ENCODE measurements around the gene ACP4.

ACP4 gene

GRCh38 chr19:50832666-50833065 is 42.5 kb downstream of the ACP4 start:
- TF ChIP-seq NFIC (IDR thresholded peaks at IDR 0.05), result no peak
- TF ChIP-seq MAX (IDR thresholded peaks at IDR 0.05), result no peak
- no peak for TF ChIP-seq USF1 (IDR thresholded peaks at IDR 0.05)
- no peak for TF ChIP-seq CREB1 (IDR thresholded peaks at IDR 0.05; ENCODE audit: low read depth)
- TF ChIP-seq TCF12 (IDR thresholded peaks at IDR 0.05; ENCODE audit: low read depth), result no peak
- TF ChIP-seq REST (IDR thresholded peaks at IDR 0.05; ENCODE audit: low read depth), result no peak
- no peak for TF ChIP-seq EGR1 (IDR thresholded peaks at IDR 0.05)
- no peak for TF ChIP-seq CEBPB (IDR thresholded peaks at IDR 0.05)
- no peak for TF ChIP-seq TAF1 (IDR thresholded peaks at IDR 0.05; ENCODE audit: low read depth)
- no peak for TF ChIP-seq TEAD4 (IDR thresholded peaks at IDR 0.05)
- no peak for TF ChIP-seq YY1 (IDR thresholded peaks at IDR 0.05; ENCODE audit: low read depth)
- TF ChIP-seq EP300 (IDR thresholded peaks at IDR 0.05; ENCODE audit: borderline replicate concordance), result no peak
- TF ChIP-seq RAD21 (IDR thresholded peaks at IDR 0.05; ENCODE audit: low read depth), result no peak
- TF ChIP-seq ZBTB7A (IDR thresholded peaks at IDR 0.05; ENCODE audit: low read depth), result no peak
- no peak for TF ChIP-seq FOXM1 (IDR thresholded peaks at IDR 0.05; ENCODE audit: borderline replicate concordance, low read depth)

GRCh38 chr19:50833117-50833801 is 43.0 kb downstream of the ACP4 start, which contains the start of gene KLK15:
KLK15 (minus strand) TSS chr19:50833574; CDS start chr19:50831492, 2,082 bp downstream.
- TF ChIP-seq FOXM1 (IDR thresholded peaks at IDR 0.05; ENCODE audit: borderline replicate concordance, low read depth), result no peak

GRCh38 chr19:50833802-50834167 is 43.6 kb downstream of the ACP4 start:
- TF ChIP-seq MAX (IDR thresholded peaks at IDR 0.05), result no peak
- TF ChIP-seq RAD21 (IDR thresholded peaks at IDR 0.05; ENCODE audit: low read depth), result no peak
- no peak for TF ChIP-seq TEAD4 (IDR thresholded peaks at IDR 0.05)
- no peak for TF ChIP-seq TAF1 (IDR thresholded peaks at IDR 0.05; ENCODE audit: low read depth)
- no peak for TF ChIP-seq TCF12 (IDR thresholded peaks at IDR 0.05; ENCODE audit: low read depth)
- TF ChIP-seq CREB1 (IDR thresholded peaks at IDR 0.05; ENCODE audit: low read depth), result no peak
- TF ChIP-seq CEBPB (IDR thresholded peaks at IDR 0.05), result no peak
- TF ChIP-seq EP300 (IDR thresholded peaks at IDR 0.05; ENCODE audit: borderline replicate concordance), result no peak
- no peak for TF ChIP-seq ZBTB7A (IDR thresholded peaks at IDR 0.05; ENCODE audit: low read depth)

GRCh38 chr19:50835103-50835784 is 45.0 kb downstream of the ACP4 start:
- TF ChIP-seq RAD21 (IDR thresholded peaks at IDR 0.05; ENCODE audit: low read depth) (no peak), TCF12 (IDR thresholded peaks at IDR 0.05; ENCODE audit: low read depth) (no peak), TEAD4 (IDR thresholded peaks at IDR 0.05) (no peak), CREB1 (IDR thresholded peaks at IDR 0.05; ENCODE audit: low read depth) (no peak), FOXM1 (IDR thresholded peaks at IDR 0.05; ENCODE audit: borderline replicate concordance, low read depth) (no peak), NFIC (IDR thresholded peaks at IDR 0.05) (no peak), CEBPB (IDR thresholded peaks at IDR 0.05) (no peak), YY1 (IDR thresholded peaks at IDR 0.05; ENCODE audit: low read depth) (no peak), REST (IDR thresholded peaks at IDR 0.05; ENCODE audit: low read depth) (no peak), TAF1 (IDR thresholded peaks at IDR 0.05; ENCODE audit: low read depth) (no peak), EGR1 (IDR thresholded peaks at IDR 0.05) (no peak), MAX (IDR thresholded peaks at IDR 0.05) (no peak), USF1 (IDR thresholded peaks at IDR 0.05) (no peak)

GRCh38 chr19:50835785-50836542 is 45.7 kb downstream of the ACP4 start:
- TF ChIP-seq CEBPB (IDR thresholded peaks at IDR 0.05), result no peak
- TF ChIP-seq TCF12 (IDR thresholded peaks at IDR 0.05; ENCODE audit: low read depth), result no peak
- TF ChIP-seq YY1 (IDR thresholded peaks at IDR 0.05; ENCODE audit: low read depth), result no peak
- peak; percentile 72 for TF ChIP-seq MAX (IDR thresholded peaks at IDR 0.05)
